B cell (primary cell): ENCODE measurements around the gene DNAJC25.

Experiments
- CTCF ChIP-seq: fragments of 200-600 bp; IDR thresholded peaks from one replicate; pipeline ENCODE4 v1.8.0; 2022; ENCODE audit warnings: antibody characterized with exemption, mild to moderate bottlenecking
- EZH2 ChIP-seq: IDR thresholded peaks from 2 replicates; pipeline ENCODE4 v1.6.1; 2012; ENCODE audit warnings: borderline replicate concordance, low read depth, mild to moderate bottlenecking, moderate library complexity, low read length; ENCODE audit not compliant: insufficient read depth, poor library complexity, severe bottlenecking

- TF ChIP-seq CTCF = no peak
- no peak for TF ChIP-seq EZH2
These were observed 926 bp downstream of the DNAJC25 start for GRCh38 chr9:111632060-111632459.
